Choroid plexus epithelial cell (primary cell): ENCODE measurements around the gene NAT16.

Experiments
- DNase-seq: peaks from one replicate; pipeline ENCODE4 v3.0.0-alpha.2; 2010; ENCODE audit warnings: low read depth
- H3K4me3 ChIP-seq: 2 replicates; pipeline ENCODE4 v1.5.1; 2011; ENCODE audit warnings: low read depth, mild to moderate bottlenecking, control low read depth, low read length, moderate library complexity
- CTCF ChIP-seq: conservative IDR thresholded peaks from 2 replicates; pipeline ENCODE4 v1.5.1; 2011; ENCODE audit warnings: low read depth, mild to moderate bottlenecking, control low read depth, inconsistent platforms, low read length, moderate library complexity

Gene NAT16

GRCh38 chr7:101180130-101180755 is at the start of gene NAT16:
Gene NAT16, minus strand, starts transcription at chr7:101180293. Its CDS starts 5,486 bp downstream, at chr7:101174807.
- H3K4me3 ChIP-seq = no peak within 1 kb of the TSS
- no peak for DNase-seq
- no peak for TF ChIP-seq CTCF

- no peak overlapping the region for H3K4me3 ChIP-seq
- TF ChIP-seq CTCF = no peak
- no peak for DNase-seq
Measured at GRCh38 chr7:101226721-101227120, 46.6 kb upstream of the NAT16 start.

DNA sequence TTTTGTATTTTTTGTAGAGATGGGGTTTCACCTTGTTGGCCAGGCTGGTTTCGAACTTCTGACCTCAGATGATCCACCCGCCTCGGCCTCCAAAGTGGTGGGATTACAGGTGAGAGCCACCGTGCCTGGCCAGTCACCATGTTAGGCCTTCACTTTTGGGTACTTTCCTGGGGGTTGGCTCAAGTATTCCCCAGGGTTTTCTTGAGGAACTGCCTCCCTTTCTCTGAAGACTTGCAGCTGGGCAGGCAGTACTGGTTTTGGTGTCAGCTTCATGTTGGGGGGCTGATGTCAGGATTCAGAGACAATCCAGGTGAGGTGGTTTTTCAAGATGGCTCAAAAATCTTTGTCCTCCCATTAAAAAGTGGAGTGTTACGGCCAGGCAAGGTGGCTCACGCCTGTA is 45.6 kb upstream of the NAT16 start:
- TF ChIP-seq CTCF = no peak
- no peak for DNase-seq
- H3K4me3 ChIP-seq = no peak overlapping the region

GRCh38 chr7:101223528-101223927 is 43.4 kb upstream of the NAT16 start:
- no peak for DNase-seq
- TF ChIP-seq CTCF = no peak
- no peak overlapping the region for H3K4me3 ChIP-seq

DNA sequence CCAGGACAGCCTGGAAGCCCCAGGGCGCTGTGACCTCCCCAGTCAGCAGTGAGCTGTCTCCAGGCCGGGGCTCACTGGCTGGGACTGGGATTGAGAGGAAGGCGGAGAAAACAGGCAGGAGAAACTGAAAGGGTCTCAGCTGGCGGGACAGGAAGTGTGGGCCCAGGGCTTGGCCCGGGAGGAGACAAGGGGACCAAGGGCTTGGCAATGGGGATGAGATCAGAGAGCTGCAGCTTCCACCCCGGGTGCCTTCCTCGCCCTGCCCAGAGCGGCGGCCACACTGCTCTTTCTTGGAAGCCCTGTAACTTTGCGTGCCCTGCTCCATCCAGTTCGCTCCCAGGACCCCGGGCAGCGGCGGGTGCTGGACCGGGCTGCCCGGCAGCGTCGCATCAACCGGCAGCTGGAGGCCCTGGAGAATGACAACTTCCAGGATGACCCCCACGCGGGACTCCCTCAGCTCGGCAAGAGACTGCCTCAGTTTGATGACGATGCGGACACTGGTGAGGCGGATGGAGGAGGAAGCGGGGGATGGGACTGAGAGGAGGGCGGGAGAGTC is 42.3 kb upstream of the NAT16 start:
- TF ChIP-seq CTCF = no peak
- no peak for DNase-seq
- no peak overlapping the region for H3K4me3 ChIP-seq

- no peak overlapping the region for H3K4me3 ChIP-seq
- TF ChIP-seq CTCF = no peak
- DNase-seq = no peak
Measured at GRCh38 chr7:101220295-101220694, 40.2 kb upstream of the NAT16 start.
